Loucy (cell line): ENCODE data around the gene MBOAT7.

Source experiments
- H2AFZ ChIP-seq: fragments of 200-600 bp; sonication (generic); 2 replicates; pipeline ENCODE4 v1.6.0; 2016; ENCODE audit warnings: antibody characterized with exemption, mild to moderate bottlenecking, low read length, moderate library complexity
- H3F3A ChIP-seq: fragments of 200-600 bp; 2 replicates; pipeline ENCODE4 v1.6.0; 2016; ENCODE audit warnings: antibody characterized with exemption, low read depth, mild to moderate bottlenecking
- H3K27me3 ChIP-seq: fragments of 200-600 bp; sonication (generic); 2 replicates; pipeline ENCODE4 v1.6.1; 2014; ENCODE audit warnings: low read length, mild to moderate bottlenecking; ENCODE audit not compliant: insufficient read depth, poor library complexity, severe bottlenecking
- H3K36me3 ChIP-seq: fragments of 200-600 bp; sonication (generic); 2 replicates; pipeline ENCODE4 v1.6.1; 2016; ENCODE audit warnings: low read length; ENCODE audit not compliant: insufficient read depth
- H3K4me1 ChIP-seq: fragments of 200-600 bp; sonication (generic); 2 replicates; pipeline ENCODE4 v1.5.1; 2014; ENCODE audit warnings: low read length, mild to moderate bottlenecking; ENCODE audit not compliant: insufficient read depth, poor library complexity, severe bottlenecking
- H3K4me2 ChIP-seq: fragments of 200-600 bp; sonication (generic); 2 replicates; pipeline ENCODE4 v1.6.0; 2014; ENCODE audit warnings: antibody characterized with exemption, low read length, low read depth, mild to moderate bottlenecking; ENCODE audit not compliant: poor library complexity, severe bottlenecking
- H3K4me3 ChIP-seq: fragments of 200-600 bp; sonication (generic); 2 replicates; pipeline ENCODE4 v1.5.1; 2014; ENCODE audit warnings: low read length, mild to moderate bottlenecking, mixed read lengths; ENCODE audit not compliant: poor library complexity, severe bottlenecking
- H3K79me2 ChIP-seq: fragments of 200-600 bp; sonication (generic); 2 replicates; pipeline ENCODE4 v1.6.1; 2014; ENCODE audit warnings: low read length; ENCODE audit not compliant: insufficient read depth
- H3K9ac ChIP-seq: fragments of 200-600 bp; sonication (generic); 2 replicates; pipeline ENCODE4 v1.6.0; 2014; ENCODE audit warnings: mild to moderate bottlenecking, low read depth, low read length, moderate library complexity; ENCODE audit not compliant: poor library complexity, severe bottlenecking
- H3K9me2 ChIP-seq: fragments of 200-600 bp; sonication (generic); replicated peaks from 2 replicates; pipeline ENCODE4 v1.6.1; 2016; ENCODE audit warnings: low read depth, low read length, mixed read lengths
- H3K9me3 ChIP-seq: fragments of 200-600 bp; sonication (generic); 2 replicates; pipeline ENCODE4 v1.6.1; 2014; ENCODE audit warnings: mild to moderate bottlenecking, antibody characterized with exemption, low read length, low read depth; ENCODE audit not compliant: insufficient read depth
- H4K20me1 ChIP-seq: fragments of 200-600 bp; sonication (generic); 2 replicates; pipeline ENCODE4 v1.6.0; 2014; ENCODE audit warnings: antibody characterized with exemption, low read length, mild to moderate bottlenecking; ENCODE audit not compliant: insufficient read depth, poor library complexity, severe bottlenecking
- CTCF ChIP-seq: fragments of 200-600 bp; sonication (generic); conservative IDR thresholded peaks from 2 replicates; pipeline ENCODE4 v1.5.1; 2014; ENCODE audit warnings: mild to moderate bottlenecking, antibody characterized with exemption, low read length
- EZH2phosphoT487 ChIP-seq: fragments of 200-600 bp; IDR thresholded peaks from 2 replicates; pipeline ENCODE4 v1.6.1; 2018; ENCODE audit warnings: antibody characterized with exemption, mild to moderate bottlenecking, moderate library complexity, borderline replicate concordance

Gene MBOAT7

GRCh38 chr19:54209811-54210494 is 20.6 kb upstream of the MBOAT7 start:
- Histone ChIP-seq H4K20me1 (peaks cover 63% of the 10 kb centered on the region), H3K27me3 (no peaks in the 10 kb centered on the region), H3K9ac (no peak overlapping the region), H3K9me2 (no peaks in the 10 kb centered on the region), H3K4me1 (peaks cover 48% of the 10 kb centered on the region), H2AFZ (no peak overlapping the region), H3K4me2 (peak overlapping the region; percentile 53), H3F3A (peaks cover 14% of the 10 kb centered on the region), H3K9me3 (no peaks in the 10 kb centered on the region), H3K79me2 (peaks cover 65% of the 10 kb centered on the region), H3K36me3 (peaks cover 41% of the 10 kb centered on the region; the same call in 1 of the 2 replicates), H3K4me3 (peak overlapping the region; percentile 16)
- TF ChIP-seq EZH2phosphoT487 (no peak), CTCF (no peak)

- peaks cover 55% of the 10 kb centered on the region for H3K4me1 ChIP-seq
- H4K20me1 ChIP-seq: peaks cover 71% of the 10 kb centered on the region
- no peaks in the 10 kb centered on the region for H3K9me3 ChIP-seq
- H2AFZ ChIP-seq: no peak overlapping the region
- no peaks in the 10 kb centered on the region for H3K9me2 ChIP-seq
- H3K36me3 ChIP-seq: peaks cover 48% of the 10 kb centered on the region
- peaks cover 73% of the 10 kb centered on the region for H3K79me2 ChIP-seq
- peak overlapping the region; percentile 53 for H3K4me2 ChIP-seq
- H3K9ac ChIP-seq: no peak overlapping the region
- H3K4me3 ChIP-seq: peak overlapping the region; percentile 16
- TF ChIP-seq EZH2phosphoT487 (no peak), CTCF (no peak)
- H3K27me3 ChIP-seq: no peaks in the 10 kb centered on the region
- peaks cover 14% of the 10 kb centered on the region for H3F3A ChIP-seq
Observed at GRCh38 chr19:54209058-54209810, 19.9 kb upstream of the MBOAT7 start.

GRCh38 chr19:54208784-54209057 is 19.3 kb upstream of the MBOAT7 start:
- no peaks in the 10 kb centered on the region for H3K9me2 ChIP-seq
- peaks cover 76% of the 10 kb centered on the region for H4K20me1 ChIP-seq
- no peaks in the 10 kb centered on the region for H3K27me3 ChIP-seq
- TF ChIP-seq EZH2phosphoT487 (no peak), CTCF (no peak)
- H3K36me3 ChIP-seq: peaks cover 53% of the 10 kb centered on the region
- H3F3A ChIP-seq: peaks cover 14% of the 10 kb centered on the region
- H3K4me2 ChIP-seq: peak overlapping the region; percentile 16
- H3K9ac ChIP-seq: no peak overlapping the region
- no peak overlapping the region for H2AFZ ChIP-seq
- H3K4me3 ChIP-seq: no peak overlapping the region
- H3K9me3 ChIP-seq: no peaks in the 10 kb centered on the region
- peaks cover 55% of the 10 kb centered on the region for H3K4me1 ChIP-seq
- peaks cover 78% of the 10 kb centered on the region for H3K79me2 ChIP-seq
